Heart left ventricle (tissue), 16 donors: ENCODE measurements around the gene BMP8A. TPM values are rescaled to one million over a fixed set of nuclear protein-coding genes. Genes with fewer than 3 reads are reported as not detected.
A peak's percentile ranks its signal among the peaks of the same experiment; 100 is the strongest.

Source experiments
- ATAC-seq, 4 donors: fragments of 200-7000 bp; cut with Tn5 transposase; one replicate each; pipeline ENCODE4 v1.9.1; 2020 to 2022; ENCODE audit warnings: moderate library complexity in 4 of 4, mild to moderate bottlenecking in 3 of 4, moderate number of reproducible peaks in 1 of 4
- DNase-seq, 5 donors: peaks; one replicate each; pipeline ENCODE4 v3.0.0-alpha.2; 2020
- H3K27ac ChIP-seq, 12 donors: fragments of 200-600 bp; sonication (generic) in 4 of 12; one replicate each; pipeline versions ENCODE4 v1.5.0 to v1.8.0; 2016 to 2022; ENCODE audit warnings: mild to moderate bottlenecking in 2 of 12
- H3K27me3 ChIP-seq, 9 donors: fragments of 200-600 bp; sonication (generic) in 2 of 9; one replicate each; pipeline versions ENCODE4 v1.5.1 to v1.8.0; 2016 to 2022; ENCODE audit warnings: mild to moderate bottlenecking in 3 of 9
- H3K36me3 ChIP-seq, 9 donors: fragments of 200-600 bp; sonication (generic) in 2 of 9; one replicate each; pipeline versions ENCODE4 v1.5.0 to v1.8.0; 2018 to 2022; ENCODE audit warnings: mild to moderate bottlenecking in 2 of 9
- H3K4me1 ChIP-seq, 12 donors: fragments of 200-600 bp; sonication (generic) in 4 of 12; one replicate each; pipeline versions ENCODE4 v1.5.0 to v1.8.0; 2016 to 2022; ENCODE audit warnings: mild to moderate bottlenecking in 3 of 12
- H3K4me3 ChIP-seq, 12 donors: fragments of 200-600 bp; sonication (generic) in 4 of 12; one replicate each; pipeline versions ENCODE4 v1.5.0 to v1.8.0; 2017 to 2022; ENCODE audit warnings: mild to moderate bottlenecking in 9 of 12, moderate library complexity in 4 of 12
- H3K9me3 ChIP-seq, 12 donors: fragments of 200-600 bp; sonication (generic) in 4 of 12; one replicate each; pipeline versions ENCODE4 v1.5.0 to v1.8.0; 2016 to 2022; ENCODE audit warnings: mild to moderate bottlenecking in 1 of 12
- POLR2A ChIP-seq, 2 donors: fragments of 450-650 bp; IDR thresholded peaks; one replicate each; pipeline ENCODE4 v1.6.1; 2017; ENCODE audit warnings: antibody characterized with exemption in 2 of 2, mild to moderate bottlenecking in 2 of 2, moderate library complexity in 2 of 2
- WGBS, 4 donors: extraction: QIAGEN DNeasy Blood & Tissue Kit in 2 of 4; methylation state at CpG; one replicate each; pipeline versions ENCODE4 v1.1.5 to v1.1.7; 2013 to 2018; 5-methylcytosine and 5-hydroxymethylcytosine counted together
- intact Hi-C, 10 donors: fragments of 100-400 bp; cut with DNase I; formaldehyde crosslinking; loops; one replicate each; pipeline versions ENCODE4 v1.11.1 to v1.14.2; 2022
- polyA plus RNA-seq, 2 donors: library from polyadenylated mRNA; stranded (reverse); fragments of 200-250 nt; gene quantifications; one replicate each; pipeline ENCODE4 v1.2.3, GENCODE V29; 2013
- total RNA-seq, 9 donors: library from RNA; depleted of rRNA in 2 of 9; stranded (reverse); fragments of >200 nt in 2 of 9; fragmentation: NEBNext Ultra II Directional in 3 of 9; extraction: Animal tissue kit (Norgen Biotek cat#: 25700) in 3 of 9; gene quantifications; one replicate each; pipeline versions ENCODE4 v1.1.0 to v1.2.4, GENCODE V29; 2016 to 2023
- TF ChIP-seq, protein P1 (sequence below), 12 donors: fragments of 200-600 bp; sonication (generic) in 4 of 12; IDR thresholded peaks; one replicate each; pipeline versions ENCODE4 v1.5.0 to v1.8.0; 2018 to 2022; ENCODE audit warnings: antibody characterized with exemption in 12 of 12, mild to moderate bottlenecking in 5 of 12
- donor health status: ischemic (EF 13 %, LVEDD 7.1; RV severe dilation, severe dysfunction).
- donor health status: healthy with polysubstance abuse.
- donor health status: DM: no; HTN: yes; CAD: no.
- donor health status: DM: no; HTN: no; CAD: no.
- donor health status: ischemic (EF 25% LVEDD 6.9; RV normal size, moderate dysfunction).
- donor health status: ischemic (EF 25% LVEDD 5.7; RV mildly dilated, moderate dysfunction).
- donor health status: healthy.
- donor health status: DM: yes; HTN: yes; CAD: no.
- donor health status: ischemic (EF 35%, LVEDD 5.7; RV mildly dilated, moderate dysfunction).
- donor health status: nonischemic (EF 11% LVEDD 7.7; RV severe dilation, severe dysfunction).
- donor health status: DM: yes; HTN: yes; CAD: no.
- donor health status: PGD.
- donor health status: ischemic (EF 29% LVEDD 5.4; RV normal size, mild dysfunction).
- donor health status: nonischemic (EF 23%, LVEDD 6.1; RV moderate dilation, normal function).

BMP8A gene
- total and polyA plus RNA-seq, 11 donors, result 0.22 to 2.4 (median 0.60) TPM; not detected in 2

DNA sequence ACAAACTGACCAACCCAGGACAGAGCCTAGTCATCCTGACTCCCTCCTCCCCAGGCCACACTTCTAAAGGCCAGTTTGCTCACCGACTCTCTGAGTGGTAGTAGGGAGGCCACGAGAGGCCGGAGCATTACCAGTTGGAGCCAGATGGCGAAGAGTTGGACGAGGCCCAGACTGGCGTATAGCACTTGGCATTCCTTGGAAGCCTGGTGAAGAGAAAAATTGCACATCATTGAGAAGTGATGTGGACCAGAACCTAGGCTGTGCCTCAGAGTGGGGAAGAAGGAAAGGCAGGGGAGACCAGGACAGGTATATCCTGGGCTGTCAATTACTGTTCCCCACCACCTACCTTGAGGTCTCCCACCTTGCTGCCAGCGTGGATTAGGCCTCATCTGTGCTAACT lies 72.9 kb downstream of the BMP8A start:
- peaks cover 10 to 100% (median 97%) of the 10 kb centered on the region in 9 donors for H3K36me3 ChIP-seq
- whole genome bisulfite sequencing, 4 donors, result 60 to 82% (median 72%) methylated on average over 7 of the region's 7 CpGs
- no peak overlapping the region for H3K27ac ChIP-seq
- H3K9me3 ChIP-seq, result no peaks in the 10 kb centered on the region
- H3K27me3 ChIP-seq, result no peaks in the 10 kb centered on the region
- intact Hi-C loops, result no loop called here
- DNase-seq (peak in 1 of 5 donors; percentile 27), ATAC-seq (peak in 2 of 4 donors; percentile 30 to 57)
- no peak overlapping the region for H3K4me3 ChIP-seq
- H3K4me1 ChIP-seq, result peaks cover 0 to 22% (median 3%) of the 10 kb centered on the region in 12 donors
- TF ChIP-seq POLR2A (IDR thresholded peaks at IDR 0.05), result no peak
- TF ChIP-seq, protein P1, sequence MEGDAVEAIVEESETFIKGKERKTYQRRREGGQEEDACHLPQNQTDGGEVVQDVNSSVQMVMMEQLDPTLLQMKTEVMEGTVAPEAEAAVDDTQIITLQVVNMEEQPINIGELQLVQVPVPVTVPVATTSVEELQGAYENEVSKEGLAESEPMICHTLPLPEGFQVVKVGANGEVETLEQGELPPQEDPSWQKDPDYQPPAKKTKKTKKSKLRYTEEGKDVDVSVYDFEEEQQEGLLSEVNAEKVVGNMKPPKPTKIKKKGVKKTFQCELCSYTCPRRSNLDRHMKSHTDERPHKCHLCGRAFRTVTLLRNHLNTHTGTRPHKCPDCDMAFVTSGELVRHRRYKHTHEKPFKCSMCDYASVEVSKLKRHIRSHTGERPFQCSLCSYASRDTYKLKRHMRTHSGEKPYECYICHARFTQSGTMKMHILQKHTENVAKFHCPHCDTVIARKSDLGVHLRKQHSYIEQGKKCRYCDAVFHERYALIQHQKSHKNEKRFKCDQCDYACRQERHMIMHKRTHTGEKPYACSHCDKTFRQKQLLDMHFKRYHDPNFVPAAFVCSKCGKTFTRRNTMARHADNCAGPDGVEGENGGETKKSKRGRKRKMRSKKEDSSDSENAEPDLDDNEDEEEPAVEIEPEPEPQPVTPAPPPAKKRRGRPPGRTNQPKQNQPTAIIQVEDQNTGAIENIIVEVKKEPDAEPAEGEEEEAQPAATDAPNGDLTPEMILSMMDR (IDR thresholded peaks at IDR 0.05), result no peak

DNA sequence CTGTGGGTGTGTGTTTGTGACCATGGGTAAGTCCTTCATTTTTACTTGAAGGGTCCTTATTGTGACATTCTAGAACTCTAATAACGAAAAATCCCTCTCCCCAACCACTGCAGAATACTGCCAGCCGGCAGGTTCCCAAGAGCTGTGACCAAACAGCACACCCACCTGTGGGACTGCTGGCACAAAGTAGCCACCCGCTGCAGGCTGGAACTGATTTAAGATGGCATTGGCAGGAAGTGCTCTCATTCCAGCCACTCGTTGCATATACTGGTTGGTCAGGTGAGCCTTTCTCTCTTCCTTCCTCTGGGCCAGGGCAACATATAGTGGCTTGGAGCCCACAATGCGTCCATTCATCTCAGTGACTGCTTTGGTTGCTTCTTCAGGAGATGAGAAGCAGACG lies 73.5 kb downstream of the BMP8A start:
- TF ChIP-seq, protein P1 (IDR thresholded peaks at IDR 0.05), result no peak
- no peak for TF ChIP-seq POLR2A (IDR thresholded peaks at IDR 0.05)
- peaks cover 10 to 100% (median 100%) of the 10 kb centered on the region in 9 donors for H3K36me3 ChIP-seq
- WGBS, 4 donors, result 84 to 89% (median 87%) methylated on average over 5 to 6 of the region's 6 CpGs
- no peak overlapping the region for H3K4me3 ChIP-seq
- no peaks in the 10 kb centered on the region for H3K27me3 ChIP-seq
- H3K4me1 ChIP-seq, result peaks cover 0 to 22% (median 3%) of the 10 kb centered on the region in 12 donors
- H3K9me3 ChIP-seq, result no peaks in the 10 kb centered on the region
- no peak overlapping the region for H3K27ac ChIP-seq
- intact Hi-C loops, result no loop called here
- no peak for DNase-seq
- ATAC-seq, result no peak

DNA sequence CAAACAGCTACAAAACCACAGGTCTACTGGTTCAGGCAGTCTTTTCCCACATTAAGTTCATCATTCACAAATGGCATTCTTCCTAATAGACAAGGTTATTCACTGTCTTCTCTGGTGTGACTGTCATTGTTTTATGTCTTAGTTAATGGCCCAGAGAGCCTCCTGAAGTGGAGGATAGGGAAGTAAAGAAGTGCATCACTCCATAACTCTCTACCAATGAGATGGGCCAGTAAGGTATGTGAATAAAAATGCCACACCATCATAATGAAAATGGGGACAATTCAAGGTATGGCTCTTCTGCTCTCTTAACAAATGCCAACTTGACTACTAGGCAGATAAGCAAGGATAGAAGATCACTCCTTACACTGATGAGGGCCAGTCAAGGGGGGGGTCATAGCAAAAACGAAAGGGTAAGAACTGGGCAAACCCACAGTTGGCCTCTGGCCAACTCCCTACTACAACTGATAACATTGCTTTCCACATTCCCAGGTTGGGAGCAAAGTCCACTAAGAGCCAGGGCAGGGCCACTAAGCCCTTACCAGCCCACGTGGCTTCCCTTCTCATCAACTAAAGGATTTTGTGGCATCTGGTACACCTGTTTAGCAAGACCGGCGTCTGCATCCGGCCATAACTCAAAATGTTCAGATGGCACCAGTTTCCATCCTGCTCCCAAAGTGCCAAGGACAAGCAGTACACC lies 75.2 kb downstream of the BMP8A start:
- ATAC-seq (peak in 1 of 4 donors; percentile 25), DNase-seq (no peak)
- 56 to 75% (median 62%) methylated on average over 5 of the region's 5 CpGs for WGBS, 4 donors
- Histone ChIP-seq H3K9me3 (no peaks in the 10 kb centered on the region), H3K27ac (no peak overlapping the region), H3K4me1 (peaks cover 0 to 22% (median 3%) of the 10 kb centered on the region in 12 donors), H3K36me3 (peaks cover 15 to 100% (median 100%) of the 10 kb centered on the region in 9 donors), H3K4me3 (no peak overlapping the region), H3K27me3 (no peaks in the 10 kb centered on the region)
- TF ChIP-seq, protein P1 (IDR thresholded peaks at IDR 0.05), result no peak
- TF ChIP-seq POLR2A (IDR thresholded peaks at IDR 0.05), result no peak
- intact Hi-C loops, result no loop called here

DNA sequence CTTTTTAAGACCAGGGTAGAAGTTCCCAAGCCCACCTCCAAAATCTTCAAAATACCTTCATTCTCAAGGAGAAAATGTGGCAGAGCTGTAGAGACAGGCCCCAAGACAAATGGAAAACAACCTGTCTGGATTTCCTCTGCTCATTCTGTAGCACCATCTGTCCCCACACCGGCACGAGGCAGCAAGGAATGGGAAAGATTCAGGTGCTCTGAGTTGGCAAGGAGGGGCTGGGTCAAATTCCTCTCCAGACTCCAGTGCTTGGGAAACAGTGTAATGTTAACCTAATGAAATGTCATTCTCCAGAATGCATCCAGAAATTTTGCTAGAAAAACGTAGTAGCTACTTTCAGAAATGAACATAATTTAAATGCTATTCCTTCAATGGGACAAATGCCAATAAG lies 75.9 kb downstream of the BMP8A start:
- ATAC-seq (no peak), DNase-seq (no peak)
- Histone ChIP-seq H3K27ac (no peak overlapping the region), H3K36me3 (peaks cover 15 to 100% (median 100%) of the 10 kb centered on the region in 9 donors), H3K9me3 (no peaks in the 10 kb centered on the region), H3K4me3 (no peak overlapping the region), H3K4me1 (peaks cover 0 to 25% (median 4%) of the 10 kb centered on the region in 12 donors), H3K27me3 (no peaks in the 10 kb centered on the region)
- WGBS, 4 donors, result 78 to 87% (median 80%) methylated on average over 3 of the region's 3 CpGs
- no peak for TF ChIP-seq POLR2A (IDR thresholded peaks at IDR 0.05)
- TF ChIP-seq, protein P1 (IDR thresholded peaks at IDR 0.05), result no peak
- intact Hi-C loops, result no loop called here
